K562 (cell line): ENCODE data around the gene FASTK. TPM values are rescaled to one million over a fixed set of nuclear protein-coding genes. Genes with fewer than 3 reads are reported as not detected.

Source experiments
- ATAC-seq: fragments of 200-7000 bp; cut with Tn5 transposase; 3 replicates; pipeline ENCODE4 v1.9.1; 2020; ENCODE audit warnings: moderate library complexity
- BruUV-seq: library from RNA; stranded (reverse); fragments of 400-500 nt; replicated peaks from 2 replicates; lab custom pipeline; 2021; lab: Mats Ljungman, UMichigan
- CTCF ChIA-PET: fragments of 300-600 bp; formaldehyde crosslinking; extraction: SDS; loops from one replicate; lab custom pipeline; 2021; ENCODE audit warnings: low intra/inter-chr PET ratio; lab: Yijun Ruan, JAX
- POLR2A ChIA-PET: fragments of 300-600, 350-650 bp; sonication (Branson Sonifier 250); formaldehyde crosslinking; extraction: SDS; loops from one replicate; lab custom pipeline; 2021; ENCODE audit warnings: antibody characterized with exemption, inconsistent platforms; lab: Yijun Ruan, JAX
- DNase-seq, 4 experiments: peaks; one replicate each; pipeline versions ENCODE4 v3.0.0 to v3.0.0-alpha.2; 2011 to 2018; ENCODE audit warnings: low spot score in 3 of 4, mixed read lengths in 3 of 4; ENCODE audit errors: extremely low read depth in 1 of 4
- FAIRE-seq: peaks from 2 replicates; lab custom pipeline; 2011; peaks lifted over from hg19 to GRCh38; lab: Jason Lieb, UNC
- H2AFZ ChIP-seq: 2 replicates; pipeline ENCODE4 v1.6.0; 2011; ENCODE audit warnings: low read depth, low read length, control low read depth, inconsistent platforms
- H3K27ac ChIP-seq: fragments of 200-600 bp; 3 replicates; pipeline ENCODE4 v1.8.0; 2011; ENCODE audit warnings: low read depth, mild to moderate bottlenecking, control low read depth, inconsistent platforms, low read length, moderate library complexity, mixed read lengths; ENCODE audit errors: extremely low read depth
- H3K27me3 ChIP-seq, 2 experiments: fragments of 300-600 bp in 1 of 2; 2 replicates in 1 of 2; 3 replicates in 1 of 2; pipeline versions ENCODE4 v1.6.0 to v1.8.0; 2011; ENCODE audit warnings: inconsistent platforms in 2 of 2, low read length in 2 of 2, mild to moderate bottlenecking in 1 of 2, mixed read lengths in 1 of 2, moderate library complexity in 1 of 2; ENCODE audit not compliant: control insufficient read depth in 2 of 2, insufficient read depth in 2 of 2
- H3K36me3 ChIP-seq: fragments of 300-600 bp; 3 replicates; pipeline ENCODE4 v1.8.0; 2011; ENCODE audit warnings: mild to moderate bottlenecking, low read length, inconsistent platforms; ENCODE audit not compliant: control insufficient read depth, insufficient read depth
- H3K4me1 ChIP-seq, 2 experiments: fragments of 200-600 bp in 1 of 2; replicated peaks in 1 of 2; 2 replicates in 1 of 2; 3 replicates in 1 of 2; pipeline versions ENCODE4 v1.5.1 to v1.8.0; 2011; ENCODE audit warnings: inconsistent platforms in 2 of 2, low read length in 2 of 2, mild to moderate bottlenecking in 1 of 2, mixed read lengths in 1 of 2, moderate library complexity in 1 of 2; ENCODE audit not compliant: control insufficient read depth in 2 of 2, insufficient read depth in 2 of 2
- H3K4me2 ChIP-seq: 2 replicates; pipeline ENCODE4 v1.6.1; 2011; ENCODE audit warnings: low read length, control low read depth, inconsistent platforms, mixed read lengths; ENCODE audit not compliant: insufficient read depth
- H3K4me3 ChIP-seq: fragments of 200-600 bp; sonication (generic), shearing (Covaris generic); 2 replicates; pipeline ENCODE4 v1.5.1; 2016; ENCODE audit warnings: control low read depth, inconsistent platforms
- H3K79me2 ChIP-seq: fragments of 200-600 bp; 3 replicates; pipeline ENCODE4 v1.8.0; 2011; ENCODE audit warnings: low read length, inconsistent platforms; ENCODE audit not compliant: control insufficient read depth, insufficient read depth
- H3K9ac ChIP-seq, 2 experiments: 2 replicates each; pipeline versions ENCODE4 v1.6.0 to v1.6.1; 2011; ENCODE audit warnings: low read depth in 2 of 2, low read length in 2 of 2, control low read depth in 1 of 2, inconsistent platforms in 1 of 2, mild to moderate bottlenecking in 1 of 2, mixed read lengths in 1 of 2; ENCODE audit not compliant: insufficient read depth in 1 of 2
- H3K9me1 ChIP-seq: one replicate; pipeline ENCODE4 v1.6.0; 2011; ENCODE audit warnings: inconsistent platforms, mild to moderate bottlenecking, low read length, moderate library complexity; ENCODE audit not compliant: control insufficient read depth, insufficient read depth
- H3K9me3 ChIP-seq: replicated peaks from 2 replicates; pipeline ENCODE4 v1.5.1; 2011; ENCODE audit warnings: low read depth, low read length, inconsistent platforms; ENCODE audit not compliant: control insufficient read depth, insufficient read depth
- H4K20me1 ChIP-seq: replicated peaks from 2 replicates; pipeline ENCODE4 v1.6.1; 2011; ENCODE audit warnings: low read length, inconsistent platforms, mixed read lengths; ENCODE audit not compliant: control insufficient read depth, insufficient read depth
- CCNT2 ChIP-seq: IDR thresholded peaks from 2 replicates; pipeline ENCODE4 v1.6.1; 2011; ENCODE audit warnings: borderline replicate concordance, low read depth, mild to moderate bottlenecking, moderate library complexity, mixed read lengths, low read length; ENCODE audit not compliant: insufficient read length; ENCODE audit errors: extremely low read depth
- CSDE1 ChIP-seq, 2 experiments: fragments of 450-650 bp; IDR thresholded peaks; 2 replicates each; pipeline ENCODE4 v1.6.1; 2016; ENCODE audit warnings: mild to moderate bottlenecking in 1 of 2
- ETV6 ChIP-seq, 3 experiments: fragments of 150-350 bp in 1 of 3; sonication (generic) in 1 of 3; formaldehyde crosslinking in 1 of 3; IDR thresholded peaks; 2 replicates each; pipeline versions ENCODE4 v1.6.1 to v1.8.0; 2014 to 2022; ENCODE audit warnings: borderline replicate concordance in 2 of 3, low read depth in 2 of 3, antibody characterized with exemption in 1 of 3, low read length in 1 of 3, mild to moderate bottlenecking in 1 of 3, missing genetic modification reagents in 1 of 3
- EWSR1 ChIP-seq: fragments of 450-650 bp; IDR thresholded peaks from 2 replicates; pipeline ENCODE4 v1.6.1; 2018; ENCODE audit warnings: borderline replicate concordance, mild to moderate bottlenecking, low read depth, moderate library complexity; ENCODE audit not compliant: partially characterized antibody
- HEY1 ChIP-seq: fragments of 250-450 bp; sonication (Bioruptor Pico); IDR thresholded peaks from 2 replicates; pipeline ENCODE4 v1.5.0; 2020; ENCODE audit warnings: mild to moderate bottlenecking, moderate library complexity, borderline replicate concordance
- HLTF ChIP-seq: fragments of 450-650 bp; IDR thresholded peaks from 2 replicates; pipeline ENCODE4 v1.6.1; 2016
- KDM5B ChIP-seq: fragments of 200-600 bp; sonication (generic); IDR thresholded peaks from 2 replicates; pipeline ENCODE4 v1.6.1; 2012; ENCODE audit warnings: low read depth, mild to moderate bottlenecking, moderate library complexity, low read length, control low read depth, inconsistent platforms; ENCODE audit not compliant: insufficient replicate concordance
- MTA1 ChIP-seq: fragments of 450-650 bp; IDR thresholded peaks from 2 replicates; pipeline ENCODE4 v1.6.1; 2017; ENCODE audit warnings: borderline replicate concordance
- POLR2B ChIP-seq: fragments of 450-650 bp; IDR thresholded peaks from 2 replicates; pipeline ENCODE4 v1.6.1; 2018; ENCODE audit warnings: low read depth; ENCODE audit not compliant: partially characterized antibody
- POLR3A ChIP-seq: IDR thresholded peaks from 2 replicates; pipeline ENCODE4 v1.6.1; 2011; ENCODE audit warnings: borderline replicate concordance, mild to moderate bottlenecking, moderate library complexity; ENCODE audit not compliant: insufficient read length, insufficient read depth; ENCODE audit errors: extremely low read depth
- RNF2 ChIP-seq: sonication (generic); IDR thresholded peaks from 2 replicates; pipeline ENCODE4 v1.6.1; 2016
- SMARCA5 ChIP-seq: fragments of 450-650 bp; IDR thresholded peaks from 2 replicates; pipeline ENCODE4 v1.6.1; 2016
- TRIM25 ChIP-seq: fragments of 450-650 bp; IDR thresholded peaks from 2 replicates; pipeline ENCODE4 v1.7.0; 2016; ENCODE audit warnings: borderline replicate concordance
- ZBTB2 ChIP-seq: fragments of 450-650 bp; IDR thresholded peaks from 2 replicates; pipeline ENCODE4 v1.6.1; 2016; ENCODE audit warnings: antibody characterized with exemption
- ZBTB8A ChIP-seq: fragments of 450-650 bp; IDR thresholded peaks from 2 replicates; pipeline ENCODE4 v1.6.1; 2018; ENCODE audit warnings: mild to moderate bottlenecking, moderate library complexity; ENCODE audit not compliant: partially characterized antibody
- ZNF121 ChIP-seq: sonication (generic); formaldehyde crosslinking; conservative IDR thresholded peaks from 2 replicates; pipeline ENCODE4 v1.8.0; 2022; ENCODE audit warnings: missing genetic modification reagents
- ZNF143 ChIP-seq: sonication (generic); formaldehyde crosslinking; IDR thresholded peaks from 2 replicates; pipeline ENCODE4 v1.9.0; 2022; ENCODE audit warnings: mild to moderate bottlenecking, missing genetic modification reagents
- WGBS: fragments of 100-300 bp; shearing (Covaris generic); methylation state at CpG from one replicate; pipeline ENCODE4 v1.1.6; 2016; ENCODE audit warnings: low coverage, mixed read lengths; ENCODE audit not compliant: insufficient coverage; ENCODE audit errors: missing lambda C conversion rate; 5-methylcytosine and 5-hydroxymethylcytosine counted together
- in situ Hi-C: fragments of 300-500 bp; cut with MboI; formaldehyde crosslinking; loops from 4 replicates; pipeline ENCODE4 v1.15.0; 2018; ENCODE audit warnings: inconsistent platforms, mixed read lengths
- intact Hi-C: fragments of 100-400 bp; cut with micrococcal nuclease; formaldehyde crosslinking; loops from 2 replicates; pipeline ENCODE4 v1.14.2; 2022
- polyA plus RNA-seq, 8 experiments: library from polyadenylated mRNA; depleted of rRNA in 4 of 8; stranded (reverse) in 5 of 8; unstranded in 3 of 8; fragments of >200 nt; fragmentation: Nextera tagmentation in 2 of 8; fragmentation: Illumina TruSeq in 1 of 8; extraction: Ambion mirVana in 2 of 8; extraction: Trizol in 1 of 8; gene quantifications; 2 replicates each; pipeline versions ENCODE4 v1.2.1 to v1.2.3, GENCODE V29; 2011 to 2014; ENCODE audit warnings: inconsistent platforms in 1 of 8, missing spikeins in 1 of 8
- total RNA-seq, 7 experiments: library from RNA; depleted of rRNA in 6 of 7; stranded (reverse); fragments of >200 nt in 6 of 7; fragmentation: Illumina TruSeq in 2 of 7; extraction: Trizol in 2 of 7; gene quantifications; 2 replicates each; pipeline versions ENCODE4 v1.2.1 to v1.2.3, GENCODE V29; 2011 to 2021; ENCODE audit warnings: low replicate concordance in 1 of 7

Gene FASTK
- total and polyA plus RNA-seq, 9 of the 15 experiments (the other 6 are each of a cell fraction or from before 2014, with no cell fraction given), result 0.51 to 150 (median 48.2) TPM

- Histone ChIP-seq H2AFZ (no peak overlapping the region), H3K27ac (no peak overlapping the region), H3K36me3 (peaks cover 79% of the 10 kb centered on the region; the same call in 2 of the 3 replicates), H3K79me2 (peaks cover 95% of the 10 kb centered on the region), H3K9me1 (peaks cover 5% of the 10 kb centered on the region), H3K4me3 (no peak overlapping the region), H3K4me1 (peaks cover 2 to 28% of the 10 kb centered on the region in 2 experiments; a peak in 3 of 5 replicates), H4K20me1 (peaks cover 42% of the 10 kb centered on the region), H3K9me3 (no peaks in the 10 kb centered on the region), H3K27me3 (no peaks in the 10 kb centered on the region), H3K9ac (peak overlapping the region in 1 of 2 experiments; percentile 36; a peak in 1 of 4 replicates), H3K4me2 (no peak overlapping the region)
- ChIA-PET POLR2A (interaction anchor here (0.6 to 4.4 kb wide), 9 partner anchors 10 to 101 kb away, joined by 3 to 31 read pairs (median 4); partner anchors contain the start of gene ASIC3), CTCF (no interaction called here)
- intact Hi-C loops (loop anchor here (10.0 kb wide), 1 partner anchor 310 kb away; no protein-coding TSS in a partner anchor), in situ Hi-C loops (no loop called here)
- DNase-seq, result no peak
- no TSS peak for BruUV-seq
- TF ChIP-seq ZBTB2 (peak; percentile 50; the same call in 1 of the 2 replicates), HEY1 (CRISPR knock-in tag) (no peak), CCNT2 (no peak), ZBTB8A (no peak), SMARCA5 (peak; percentile 73), ZNF143 (CRISPR knock-in tag) (no peak), ETV6 (IDR thresholded peaks at IDR 0.05; ENCODE audit: borderline replicate concordance in 1 of 2, low read depth in 2 of 2, low read length in 1 of 2) (no peak), ETV6 (CRISPR knock-in tag; IDR thresholded peaks at IDR 0.05; ENCODE audit: borderline replicate concordance) (no peak), RNF2 (no peak), MTA1 (0 out of 2 replicates have a peak, but pooled peaks have one; percentile 18), POLR2B (no peak), CSDE1 (IDR thresholded peaks at IDR 0.05) (0 out of 4 replicates have a peak, but pooled peaks of 1 of the 2 experiments have one; percentile 54), EWSR1 (no peak), POLR3A (no peak), ZNF121 (CRISPR knock-in tag) (peak; percentile 92), TRIM25 (0 out of 2 replicates have a peak, but pooled peaks have one; percentile 17), HLTF (0 out of 2 replicates have a peak, but pooled peaks have one; percentile 40), KDM5B (no peak)
- ATAC-seq, result no peak
- 81% methylated on average over 5 of the region's 5 CpGs for WGBS
- FAIRE-seq, result no peak
These were observed 14.1 kb upstream of the FASTK start for GRCh38 chr7:151094675-151095074.
